ENCODE results near the gene LSM4.

GRCh38 chr19:18262917-18263316 is 60.0 kb downstream of the LSM4 start:
- TF ChIP-seq POLR2AphosphoS5 (IDR thresholded peaks at IDR 0.05) (no peak), CTCF (IDR thresholded peaks at IDR 0.05) (no peak), POLR2A (IDR thresholded peaks at IDR 0.05) (no peak)
